ENCODE measurements around the gene UBE2D4.

Gene UBE2D4

DNA sequence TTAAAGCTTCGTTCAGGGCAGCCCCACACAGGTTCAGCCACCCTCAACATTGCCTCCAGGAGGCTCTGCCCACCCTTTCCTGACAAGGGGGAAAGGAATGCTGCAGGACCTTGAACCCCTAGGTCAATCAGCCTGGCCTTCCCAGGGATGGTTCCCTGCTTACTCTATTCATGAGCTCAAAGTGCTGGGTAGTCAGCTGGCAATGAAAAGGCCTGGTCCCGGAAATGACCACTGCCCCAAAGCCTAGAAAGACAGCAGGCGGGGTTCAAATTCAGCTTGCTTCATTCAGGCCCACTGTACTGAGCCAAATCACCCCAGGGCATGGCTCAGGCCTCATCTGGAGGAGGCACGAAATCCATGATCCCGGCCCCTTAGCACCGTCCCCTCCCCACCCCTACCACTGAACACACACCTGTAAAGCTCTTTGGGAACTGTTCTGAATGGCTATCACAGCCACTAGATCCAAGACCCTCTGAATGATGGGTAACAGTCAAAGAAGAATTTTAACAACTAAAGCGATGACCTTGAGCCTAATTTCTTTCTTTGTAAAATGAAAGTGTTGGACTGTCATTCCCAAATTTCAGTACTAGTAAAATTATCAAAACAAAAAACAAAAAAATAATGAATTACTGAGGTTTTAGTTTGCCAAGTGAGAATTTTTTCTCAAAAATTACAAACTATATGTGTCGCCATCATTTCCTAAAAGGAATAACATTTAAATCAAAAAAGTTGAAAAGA is 20.9 kb upstream of the UBE2D4 start:
- H3K27ac ChIP-seq = peak overlapping the region; percentile 82 to 90
- H3K27me3 ChIP-seq = no peaks in the 10 kb centered on the region
- TF ChIP-seq, protein P1, sequence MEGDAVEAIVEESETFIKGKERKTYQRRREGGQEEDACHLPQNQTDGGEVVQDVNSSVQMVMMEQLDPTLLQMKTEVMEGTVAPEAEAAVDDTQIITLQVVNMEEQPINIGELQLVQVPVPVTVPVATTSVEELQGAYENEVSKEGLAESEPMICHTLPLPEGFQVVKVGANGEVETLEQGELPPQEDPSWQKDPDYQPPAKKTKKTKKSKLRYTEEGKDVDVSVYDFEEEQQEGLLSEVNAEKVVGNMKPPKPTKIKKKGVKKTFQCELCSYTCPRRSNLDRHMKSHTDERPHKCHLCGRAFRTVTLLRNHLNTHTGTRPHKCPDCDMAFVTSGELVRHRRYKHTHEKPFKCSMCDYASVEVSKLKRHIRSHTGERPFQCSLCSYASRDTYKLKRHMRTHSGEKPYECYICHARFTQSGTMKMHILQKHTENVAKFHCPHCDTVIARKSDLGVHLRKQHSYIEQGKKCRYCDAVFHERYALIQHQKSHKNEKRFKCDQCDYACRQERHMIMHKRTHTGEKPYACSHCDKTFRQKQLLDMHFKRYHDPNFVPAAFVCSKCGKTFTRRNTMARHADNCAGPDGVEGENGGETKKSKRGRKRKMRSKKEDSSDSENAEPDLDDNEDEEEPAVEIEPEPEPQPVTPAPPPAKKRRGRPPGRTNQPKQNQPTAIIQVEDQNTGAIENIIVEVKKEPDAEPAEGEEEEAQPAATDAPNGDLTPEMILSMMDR (IDR thresholded peaks at IDR 0.05) = no peak
- DNase-seq = no peak
- H3K4me3 ChIP-seq = peak overlapping the region; percentile 66 to 71
- intact Hi-C loops (cut with DNase I; ENCODE audit: low total_unique reads) = loop anchor here (5.0 kb wide), 1 partner anchor 33 kb away; no protein-coding TSS in a partner anchor
- H3K9me3 ChIP-seq = no peaks in the 10 kb centered on the region
- H3K4me1 ChIP-seq = peaks cover 0 to 52% (median 34%) of the 10 kb centered on the region in 4 donors
- H3K36me3 ChIP-seq = no peaks in the 10 kb centered on the region

DNA sequence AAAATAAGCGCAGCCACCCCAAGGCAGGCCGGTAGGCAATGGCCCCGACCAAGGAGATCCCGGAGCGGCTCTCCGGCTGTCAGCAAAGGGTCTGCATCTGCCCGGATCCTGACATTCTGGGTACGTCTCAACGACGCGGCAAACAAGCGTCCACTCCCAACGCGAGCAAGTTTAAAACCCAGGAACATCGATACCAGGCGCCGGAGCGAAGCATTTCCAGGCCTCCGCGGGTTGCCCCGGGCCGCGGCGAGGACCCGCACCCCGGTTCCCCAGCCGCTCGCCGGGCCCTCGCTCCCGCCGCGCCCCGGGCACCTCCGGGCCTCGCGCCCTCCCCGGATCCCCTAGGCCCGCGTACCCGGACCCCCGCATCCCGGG is 20.3 kb upstream of the UBE2D4 start:
- Histone ChIP-seq H3K36me3 (no peaks in the 10 kb centered on the region), H3K27me3 (no peaks in the 10 kb centered on the region), H3K4me3 (peak overlapping the region; percentile 66 to 71), H3K27ac (peak overlapping the region; percentile 82 to 90), H3K4me1 (peaks cover 0 to 46% (median 31%) of the 10 kb centered on the region in 4 donors), H3K9me3 (no peaks in the 10 kb centered on the region)
- peak in 1 of 2 donors; percentile 22 for DNase-seq
- TF ChIP-seq, protein P1 (IDR thresholded peaks at IDR 0.05) = no peak
- intact Hi-C loops (cut with DNase I; ENCODE audit: low total_unique reads) = loop anchor here (5.0 kb wide), 1 partner anchor 34 kb away; no protein-coding TSS in a partner anchor

DNA sequence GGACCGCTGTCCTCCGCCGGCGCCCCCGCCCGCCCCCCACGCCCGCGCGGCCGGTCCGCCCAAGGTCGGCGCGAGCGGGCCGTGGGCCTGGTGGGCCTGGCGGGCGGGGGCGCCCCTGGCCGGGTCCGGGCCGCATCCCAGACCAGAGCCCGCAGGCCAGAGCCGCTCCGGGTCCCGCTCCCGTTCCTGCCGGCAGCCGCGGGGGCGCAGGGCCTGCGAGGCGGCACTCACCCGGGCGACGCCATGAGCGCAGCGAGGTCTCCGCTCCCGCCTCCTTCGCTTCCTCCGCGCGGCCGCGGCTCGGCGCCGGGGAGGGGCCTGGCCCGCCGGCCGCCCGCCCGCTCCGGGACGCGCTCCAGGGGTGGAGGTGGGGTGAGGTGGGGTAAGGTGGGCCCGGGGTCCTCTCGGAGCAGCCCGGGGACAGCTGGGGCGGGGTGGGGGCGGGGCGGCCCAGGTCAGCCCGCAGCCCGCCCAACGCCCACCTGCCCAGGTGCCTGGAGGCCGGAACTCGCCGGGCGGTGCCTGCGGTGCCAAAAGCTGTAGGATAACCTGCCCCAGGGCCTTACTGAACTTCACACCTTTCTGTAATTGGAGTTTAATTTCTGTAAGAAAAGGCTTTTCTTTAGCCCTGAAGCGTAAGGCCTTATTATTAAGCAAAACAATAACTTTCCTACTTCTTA is 19.8 kb upstream of the UBE2D4 start, which contains the start of gene URGCP:
TSS of gene URGCP (minus strand) at position 266 of the 680 bp plus-strand sequence. CDS start at position 245, 21 bp downstream.
- Histone ChIP-seq H3K4me3 (peak within 1 kb of the TSS; percentile 66 to 71), H3K27ac (peak within 1 kb of the TSS; percentile 82 to 90), H3K4me1 (peaks cover 0 to 41% (median 25%) of the 10 kb centered on the region in 4 donors), H3K9me3 (no peaks in the 10 kb centered on the region), H3K27me3 (no peaks in the 10 kb centered on the region), H3K36me3 (no peaks in the 10 kb centered on the region)
- intact Hi-C loops (cut with DNase I; ENCODE audit: low total_unique reads) = loop anchor here (5.0 kb wide), 1 partner anchor 34 kb away; no protein-coding TSS in a partner anchor
- peak; percentile 25 to 71 for DNase-seq
- TF ChIP-seq, protein P1 (IDR thresholded peaks at IDR 0.05) = no peak

DNA sequence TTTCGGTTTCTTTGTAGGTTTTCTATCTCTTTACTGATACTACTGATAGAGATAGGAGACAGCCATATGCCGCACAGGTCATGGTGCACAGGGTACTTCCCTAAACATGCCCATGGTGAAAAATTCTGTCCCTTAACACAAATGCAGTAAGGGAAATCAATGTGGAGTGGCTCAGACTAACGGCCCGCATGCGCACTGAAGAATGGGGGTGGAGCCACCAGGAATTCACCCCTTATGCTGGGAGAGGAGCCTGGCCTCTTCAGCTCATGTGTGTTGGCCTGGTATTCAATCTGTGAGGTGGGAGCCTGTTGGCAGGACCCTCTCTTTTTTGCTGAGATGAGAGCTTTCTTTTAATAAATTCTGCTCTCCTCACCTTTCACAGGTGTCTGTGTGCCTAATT is 11.4 kb upstream of the UBE2D4 start:
- Histone ChIP-seq H3K36me3 (peaks cover 0 to 8% (median 0%) of the 10 kb centered on the region in 3 donors), H3K9me3 (no peaks in the 10 kb centered on the region), H3K4me3 (no peak overlapping the region), H3K27ac (no peak overlapping the region), H3K4me1 (no peaks in the 10 kb centered on the region), H3K27me3 (no peaks in the 10 kb centered on the region)
- TF ChIP-seq, protein P1 (IDR thresholded peaks at IDR 0.05) = no peak
- DNase-seq = no peak
- intact Hi-C loops (cut with DNase I; ENCODE audit: low total_unique reads) = no loop called here

DNA sequence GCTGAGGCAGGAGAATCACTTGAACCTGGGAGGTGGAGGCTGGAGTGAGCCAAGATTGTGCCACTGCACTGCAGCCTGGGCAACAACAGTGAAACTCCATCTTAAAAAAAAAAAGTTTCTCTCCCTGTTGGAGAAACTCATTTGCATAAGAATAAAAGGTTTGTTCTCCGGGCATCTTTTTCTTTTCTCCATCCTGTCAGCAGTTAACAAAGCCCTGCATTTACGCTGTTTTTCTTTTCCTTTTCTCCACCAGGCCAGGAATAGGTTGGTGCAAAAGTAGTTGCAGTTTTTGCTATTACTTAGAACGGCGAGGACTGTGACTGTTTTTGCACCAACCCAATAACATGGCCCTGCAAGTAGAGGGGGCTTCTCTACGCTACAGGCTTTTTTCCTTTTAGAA is 10.3 kb upstream of the UBE2D4 start:
- DNase-seq = no peak
- Histone ChIP-seq H3K27me3 (no peaks in the 10 kb centered on the region), H3K9me3 (no peaks in the 10 kb centered on the region), H3K36me3 (peaks cover 0 to 8% (median 0%) of the 10 kb centered on the region in 3 donors), H3K27ac (no peak overlapping the region), H3K4me1 (no peaks in the 10 kb centered on the region), H3K4me3 (no peak overlapping the region)
- TF ChIP-seq, protein P1 (IDR thresholded peaks at IDR 0.05) = no peak
- intact Hi-C loops (cut with DNase I; ENCODE audit: low total_unique reads) = no loop called here
